Fibroblast of lung (primary cell): ENCODE results near the gene PLCB2. TPM values are rescaled to one million over a fixed set of nuclear protein-coding genes. Genes with fewer than 3 reads are reported as not detected.
A peak's percentile ranks its signal among the peaks of the same experiment; 100 is the strongest.

Source experiments
- DNase-seq, 2 donors: peaks; one replicate each; pipeline versions ENCODE4 v3.0.0 to v3.0.0-alpha.2; 2010; ENCODE audit warnings: low read depth in 2 of 2
- H2AFZ ChIP-seq: 2 replicates; pipeline ENCODE4 v1.5.1; 2012; ENCODE audit warnings: low read length, control low read depth, inconsistent platforms
- H3K27ac ChIP-seq: 2 replicates; pipeline ENCODE4 v1.5.1; 2011; ENCODE audit warnings: low read length, control low read depth; ENCODE audit not compliant: insufficient read depth
- H3K27me3 ChIP-seq: 2 replicates; pipeline ENCODE4 v1.5.1; 2011; ENCODE audit warnings: mild to moderate bottlenecking, low read length; ENCODE audit not compliant: control insufficient read depth, insufficient read depth
- H3K36me3 ChIP-seq: 2 replicates; pipeline ENCODE4 v1.5.1; 2011; ENCODE audit warnings: low read length; ENCODE audit not compliant: control insufficient read depth, insufficient read depth
- H3K4me1 ChIP-seq: 2 replicates; pipeline ENCODE4 v1.5.1; 2011; ENCODE audit warnings: low read length; ENCODE audit not compliant: control insufficient read depth, insufficient read depth; ENCODE audit errors: extremely low read depth
- H3K4me2 ChIP-seq: 2 replicates; pipeline ENCODE4 v1.5.1; 2011; ENCODE audit warnings: low read length, control low read depth; ENCODE audit not compliant: insufficient read depth; ENCODE audit errors: extremely low read depth
- H3K4me3 ChIP-seq, 4 experiments: fragments of 200-600 bp in 1 of 4; sonication (generic) in 1 of 4; replicated peaks in 1 of 4; 2 replicates each; pipeline ENCODE4 v1.5.1; 2011 to 2016; ENCODE audit warnings: low read length in 4 of 4, low read depth in 3 of 4, mild to moderate bottlenecking in 3 of 4, control low read depth in 2 of 4, inconsistent platforms in 1 of 4, mixed read lengths in 1 of 4; ENCODE audit not compliant: insufficient read depth in 1 of 4; ENCODE audit errors: control extremely low read depth in 1 of 4
- H3K79me2 ChIP-seq: 2 replicates; pipeline ENCODE4 v1.5.1; 2012; ENCODE audit warnings: mild to moderate bottlenecking, low read length, inconsistent platforms; ENCODE audit not compliant: control insufficient read depth, insufficient read depth
- H3K9ac ChIP-seq: 2 replicates; pipeline ENCODE4 v1.5.1; 2011; ENCODE audit warnings: mild to moderate bottlenecking, low read length, control low read depth; ENCODE audit not compliant: insufficient read depth
- H3K9me3 ChIP-seq: 2 replicates; pipeline ENCODE4 v1.5.1; 2012; ENCODE audit warnings: low read depth, low read length; ENCODE audit not compliant: control insufficient read depth, insufficient read depth
- H4K20me1 ChIP-seq: 2 replicates; pipeline ENCODE4 v1.5.1; 2011; ENCODE audit warnings: low read length; ENCODE audit not compliant: control insufficient read depth, insufficient read depth; ENCODE audit errors: extremely low read depth
- CTCF ChIP-seq, 2 donors: IDR thresholded peaks in 1 of 2; conservative IDR thresholded peaks in 1 of 2; 1 replicate in 1 of 2; 2 replicates in 1 of 2; pipeline ENCODE4 v1.5.1; 2011 to 2012; ENCODE audit warnings: low read length in 2 of 2, control low read depth in 1 of 2, inconsistent platforms in 1 of 2, low read depth in 1 of 2, mild to moderate bottlenecking in 1 of 2
- EZH2 ChIP-seq: IDR thresholded peaks from 2 replicates; pipeline ENCODE4 v1.5.1; 2012; ENCODE audit warnings: low read length, control low read depth, mild to moderate bottlenecking; ENCODE audit errors: missing control alignments
- polyA plus RNA-seq, 2 donors: library from polyadenylated mRNA; depleted of rRNA in 1 of 2; stranded (reverse) in 1 of 2; unstranded in 1 of 2; fragments of >200 nt; gene quantifications; 2 replicates each; pipeline ENCODE4 v1.2.1, GENCODE V29; 2011 to 2012; ENCODE audit warnings: missing spikeins in 1 of 2
- total RNA-seq: library from RNA; depleted of rRNA; stranded (reverse); fragments of >200 nt; gene quantifications from 2 replicates; pipeline ENCODE4 v1.2.1, GENCODE V29; 2014

Gene PLCB2
- total and polyA plus RNA-seq, 2 donors (not counting 1 experiment from before 2014, with no cell fraction given): under 0.01 to 0.40 TPM

- H3K4me3 ChIP-seq: no peak overlapping the region
- no peaks in the 10 kb centered on the region for H3K79me2 ChIP-seq
- no peak overlapping the region for H3K4me2 ChIP-seq
- H3K36me3 ChIP-seq: no peaks in the 10 kb centered on the region
- no peak for DNase-seq
- H4K20me1 ChIP-seq: no peaks in the 10 kb centered on the region
- TF ChIP-seq EZH2: no peak
- TF ChIP-seq CTCF (conservative IDR thresholded peaks at IDR 0.05 in 1 of 2, IDR thresholded peaks at IDR 0.05 in 1 of 2; ENCODE audit: low read depth in 1 of 2, low read length in 2 of 2): no peak
- H2AFZ ChIP-seq: no peak overlapping the region
- H3K9me3 ChIP-seq: no peaks in the 10 kb centered on the region
- H3K27ac ChIP-seq: no peak overlapping the region
- peaks cover 41% of the 10 kb centered on the region for H3K27me3 ChIP-seq
- no peak overlapping the region for H3K9ac ChIP-seq
- H3K4me1 ChIP-seq: no peaks in the 10 kb centered on the region
Measured at GRCh38 chr15:40250304-40250656, 57.5 kb downstream of the PLCB2 start.

- no peak for TF ChIP-seq EZH2
- no peak for TF ChIP-seq CTCF (conservative IDR thresholded peaks at IDR 0.05 in 1 of 2, IDR thresholded peaks at IDR 0.05 in 1 of 2; ENCODE audit: low read depth in 1 of 2, low read length in 2 of 2)
- Histone ChIP-seq H3K4me2 (no peak overlapping the region), H3K9ac (no peak overlapping the region), H3K4me1 (no peaks in the 10 kb centered on the region), H3K27me3 (peaks cover 39% of the 10 kb centered on the region), H3K4me3 (no peak overlapping the region), H4K20me1 (no peaks in the 10 kb centered on the region), H3K79me2 (no peaks in the 10 kb centered on the region), H3K9me3 (no peaks in the 10 kb centered on the region), H3K27ac (no peak overlapping the region), H2AFZ (no peak overlapping the region), H3K36me3 (no peaks in the 10 kb centered on the region)
- peak in 1 of 2 donors; percentile 63 for DNase-seq
Measured at GRCh38 chr15:40249477-40250303, 58.0 kb downstream of the PLCB2 start.

- H3K4me2 ChIP-seq: no peak overlapping the region
- no peak overlapping the region for H2AFZ ChIP-seq
- no peaks in the 10 kb centered on the region for H3K9me3 ChIP-seq
- no peaks in the 10 kb centered on the region for H3K36me3 ChIP-seq
- no peaks in the 10 kb centered on the region for H4K20me1 ChIP-seq
- no peak overlapping the region for H3K9ac ChIP-seq
- H3K4me1 ChIP-seq: no peaks in the 10 kb centered on the region
- H3K4me3 ChIP-seq: no peak overlapping the region
- H3K27ac ChIP-seq: no peak overlapping the region
- no peaks in the 10 kb centered on the region for H3K79me2 ChIP-seq
- TF ChIP-seq CTCF (conservative IDR thresholded peaks at IDR 0.05 in 1 of 2, IDR thresholded peaks at IDR 0.05 in 1 of 2; ENCODE audit: low read depth in 1 of 2, low read length in 2 of 2): no peak
- no peak for TF ChIP-seq EZH2
- no peak for DNase-seq
- peaks cover 28% of the 10 kb centered on the region for H3K27me3 ChIP-seq
Measured at GRCh38 chr15:40248006-40248783, 59.5 kb downstream of the PLCB2 start.
